ELR (cell line): ENCODE measurements around the gene PLEKHG5.
"Not testable (repeated sequence)": the region's sequence is repeated elsewhere in the genome, so short reads cannot be mapped to it uniquely, and the experiment has no call there.

Experiments used
- DNase-seq: peaks from one replicate; pipeline ENCODE4 v3.0.0-alpha.2; 2015; ENCODE audit warnings: low read depth

Gene PLEKHG5

GRCh38 chr1:6445062-6445763 lies 46.3 kb downstream of the PLEKHG5 start:
- peak; percentile 63 for DNase-seq

- no peak for DNase-seq
Measured at GRCh38 chr1:6444377-6444776, 47.1 kb downstream of the PLEKHG5 start.

- no peak for DNase-seq
Measured at GRCh38 chr1:6443339-6444115, 47.9 kb downstream of the PLEKHG5 start.

- DNase-seq = no peak
Measured at GRCh38 chr1:6441586-6441985, 49.9 kb downstream of the PLEKHG5 start.

GRCh38 chr1:6440198-6441126 lies 51.0 kb downstream of the PLEKHG5 start:
- DNase-seq = peak; percentile 64

GRCh38 chr1:6438047-6438525 lies 53.4 kb downstream of the PLEKHG5 start:
- peak; percentile 64 for DNase-seq

- DNase-seq = not testable (repeated sequence)
Measured at GRCh38 chr1:6437012-6437700, 54.3 kb downstream of the PLEKHG5 start.

GRCh38 chr1:6436277-6436676 lies 55.2 kb downstream of the PLEKHG5 start:
- not testable (repeated sequence) for DNase-seq

GRCh38 chr1:6435547-6435946 lies 55.9 kb downstream of the PLEKHG5 start:
- no peak for DNase-seq

GRCh38 chr1:6435129-6435528 lies 56.3 kb downstream of the PLEKHG5 start:
- no peak for DNase-seq

GRCh38 chr1:6434186-6434585 lies 57.3 kb downstream of the PLEKHG5 start:
- DNase-seq = no peak

GRCh38 chr1:6431645-6432579 lies 59.6 kb downstream of the PLEKHG5 start:
- DNase-seq = not testable (repeated sequence)

GRCh38 chr1:6429660-6430411 lies 61.6 kb downstream of the PLEKHG5 start:
- not testable (repeated sequence) for DNase-seq

- not testable (repeated sequence) for DNase-seq
Measured at GRCh38 chr1:6428453-6428852, 63.0 kb downstream of the PLEKHG5 start.

- no peak for DNase-seq
Measured at GRCh38 chr1:6427441-6428390, 63.8 kb downstream of the PLEKHG5 start.

- no peak for DNase-seq
Measured at GRCh38 chr1:6426972-6427350, 64.5 kb downstream of the PLEKHG5 start.

GRCh38 chr1:6426277-6426971 lies 65.0 kb downstream of the PLEKHG5 start:
- DNase-seq = no peak

GRCh38 chr1:6425658-6426057 lies 65.8 kb downstream of the PLEKHG5 start:
- DNase-seq = no peak
